DOHH2 (cell line): ENCODE results near the gene DNAH11.

Experiments
- H3F3A ChIP-seq: fragments of 200-600 bp; sonication (generic), shearing (Covaris generic); 2 replicates; pipeline ENCODE4 v1.6.0; 2016; ENCODE audit warnings: antibody characterized with exemption, mild to moderate bottlenecking; ENCODE audit not compliant: control insufficient read depth, insufficient read depth
- H3K27ac ChIP-seq: fragments of 200-600 bp; sonication (generic); 2 replicates; pipeline ENCODE4 v1.5.1; 2014; ENCODE audit warnings: low read depth, mild to moderate bottlenecking, low read length, moderate library complexity
- H3K27me3 ChIP-seq: fragments of 200-600 bp; sonication (generic); 2 replicates; pipeline ENCODE4 v1.6.1; 2014; ENCODE audit warnings: mild to moderate bottlenecking, low read length, mixed read lengths; ENCODE audit not compliant: control insufficient read depth
- H3K36me3 ChIP-seq: fragments of 200-600 bp; sonication (generic); 2 replicates; pipeline ENCODE4 v1.6.1; 2014; ENCODE audit warnings: mild to moderate bottlenecking, low read length, moderate library complexity, mixed read lengths; ENCODE audit not compliant: control insufficient read depth
- H3K4me1 ChIP-seq: fragments of 200-600 bp; sonication (generic); 2 replicates; pipeline ENCODE4 v1.6.1; 2014; ENCODE audit warnings: mild to moderate bottlenecking, low read length, mixed read lengths; ENCODE audit not compliant: control insufficient read depth
- H3K4me2 ChIP-seq: fragments of 200-600 bp; sonication (generic); 2 replicates; pipeline ENCODE4 v1.6.0; 2014; ENCODE audit warnings: mild to moderate bottlenecking, low read length, moderate library complexity
- H3K4me3 ChIP-seq: fragments of 200-600 bp; sonication (generic); 2 replicates; pipeline ENCODE4 v1.5.1; 2014; ENCODE audit warnings: mild to moderate bottlenecking, low read length, mixed read lengths
- H3K79me2 ChIP-seq: fragments of 200-600 bp; sonication (generic); 2 replicates; pipeline ENCODE4 v1.6.1; 2014; ENCODE audit warnings: mild to moderate bottlenecking, low read length, mixed read lengths; ENCODE audit not compliant: control insufficient read depth
- H3K9me2 ChIP-seq: fragments of 200-600 bp; sonication (generic); replicated peaks from 2 replicates; pipeline ENCODE4 v1.6.1; 2014; ENCODE audit warnings: mild to moderate bottlenecking, low read length, mixed read lengths; ENCODE audit not compliant: control insufficient read depth
- H3K9me3 ChIP-seq: fragments of 200-600 bp; sonication (generic); 2 replicates; pipeline ENCODE4 v1.6.1; 2014; ENCODE audit warnings: antibody characterized with exemption, low read length, mixed read lengths; ENCODE audit not compliant: control insufficient read depth, insufficient read depth
- H4K20me1 ChIP-seq: fragments of 200-600 bp; sonication (generic); 2 replicates; pipeline ENCODE4 v1.6.0; 2014; ENCODE audit warnings: low read depth, mild to moderate bottlenecking, antibody characterized with exemption, low read length, moderate library complexity; ENCODE audit not compliant: control insufficient read depth, insufficient read depth
- EZH2phosphoT487 ChIP-seq: fragments of 200-600 bp; sonication (generic); IDR thresholded peaks from 2 replicates; pipeline ENCODE4 v1.6.1; 2017; ENCODE audit warnings: borderline replicate concordance, mild to moderate bottlenecking, antibody characterized with exemption, low read length, moderate library complexity, mixed read lengths
- TF ChIP-seq, protein P1 (sequence below): fragments of 200-600 bp; sonication (generic); IDR thresholded peaks from one replicate; pipeline ENCODE4 v1.5.1; 2014; ENCODE audit warnings: antibody characterized with exemption, mild to moderate bottlenecking, low read depth, low read length; ENCODE audit not compliant: poor library complexity, severe bottlenecking

Gene DNAH11

DNA sequence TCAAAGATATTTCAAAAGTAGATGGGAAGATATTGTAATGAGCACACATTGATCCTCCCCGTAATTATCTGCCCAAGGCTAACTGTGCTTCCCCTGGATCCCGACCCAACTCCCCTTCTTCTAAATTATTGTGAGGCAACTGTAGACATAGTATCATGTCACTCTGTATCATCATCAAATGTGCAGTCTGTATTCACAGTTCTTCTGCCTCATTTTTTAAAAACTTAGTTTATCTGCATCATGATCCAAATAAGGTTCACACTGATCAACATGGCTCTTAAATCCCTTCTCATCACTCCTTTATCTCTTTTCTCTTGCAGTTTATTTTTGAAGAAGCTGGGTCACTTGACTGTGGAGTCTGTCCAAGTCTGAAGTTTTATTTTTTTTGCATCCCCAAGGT, 375.4 kb downstream of the DNAH11 start:
- H4K20me1 ChIP-seq, result peaks cover 3% of the 10 kb centered on the region; the same call in 1 of the 2 replicates
- peaks cover 32% of the 10 kb centered on the region for H3K36me3 ChIP-seq
- H3K27me3 ChIP-seq, result no peaks in the 10 kb centered on the region
- no peaks in the 10 kb centered on the region for H3K9me2 ChIP-seq
- peaks cover 22% of the 10 kb centered on the region for H3K4me1 ChIP-seq
- H3F3A ChIP-seq, result no peaks in the 10 kb centered on the region
- no peak for TF ChIP-seq EZH2phosphoT487
- TF ChIP-seq, protein P1, sequence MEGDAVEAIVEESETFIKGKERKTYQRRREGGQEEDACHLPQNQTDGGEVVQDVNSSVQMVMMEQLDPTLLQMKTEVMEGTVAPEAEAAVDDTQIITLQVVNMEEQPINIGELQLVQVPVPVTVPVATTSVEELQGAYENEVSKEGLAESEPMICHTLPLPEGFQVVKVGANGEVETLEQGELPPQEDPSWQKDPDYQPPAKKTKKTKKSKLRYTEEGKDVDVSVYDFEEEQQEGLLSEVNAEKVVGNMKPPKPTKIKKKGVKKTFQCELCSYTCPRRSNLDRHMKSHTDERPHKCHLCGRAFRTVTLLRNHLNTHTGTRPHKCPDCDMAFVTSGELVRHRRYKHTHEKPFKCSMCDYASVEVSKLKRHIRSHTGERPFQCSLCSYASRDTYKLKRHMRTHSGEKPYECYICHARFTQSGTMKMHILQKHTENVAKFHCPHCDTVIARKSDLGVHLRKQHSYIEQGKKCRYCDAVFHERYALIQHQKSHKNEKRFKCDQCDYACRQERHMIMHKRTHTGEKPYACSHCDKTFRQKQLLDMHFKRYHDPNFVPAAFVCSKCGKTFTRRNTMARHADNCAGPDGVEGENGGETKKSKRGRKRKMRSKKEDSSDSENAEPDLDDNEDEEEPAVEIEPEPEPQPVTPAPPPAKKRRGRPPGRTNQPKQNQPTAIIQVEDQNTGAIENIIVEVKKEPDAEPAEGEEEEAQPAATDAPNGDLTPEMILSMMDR, result no peak
- H3K9me3 ChIP-seq, result no peaks in the 10 kb centered on the region
- H3K4me3 ChIP-seq, result no peak overlapping the region
- H3K79me2 ChIP-seq, result peaks cover 49% of the 10 kb centered on the region
- H3K27ac ChIP-seq, result no peak overlapping the region
- no peak overlapping the region for H3K4me2 ChIP-seq

GRCh38 chr7:21920936-21921335, 378.1 kb downstream of the DNAH11 start:
- H3K9me2 ChIP-seq, result no peaks in the 10 kb centered on the region

GRCh38 chr7:21922605-21923004, 379.8 kb downstream of the DNAH11 start:
- peaks cover 92% of the 10 kb centered on the region for H3K79me2 ChIP-seq
- peaks cover 9% of the 10 kb centered on the region; the same call in 1 of the 2 replicates for H4K20me1 ChIP-seq
- H3K4me1 ChIP-seq, result peaks cover 5% of the 10 kb centered on the region; the same call in 1 of the 2 replicates

More at GRCh38 chr7:21920936-21921335, 378.1 kb downstream of the DNAH11 start:
- peaks cover 75% of the 10 kb centered on the region for H3K79me2 ChIP-seq
- H3F3A ChIP-seq, result no peaks in the 10 kb centered on the region
- H3K4me3 ChIP-seq, result no peak overlapping the region
- H3K4me1 ChIP-seq, result peaks cover 5% of the 10 kb centered on the region; the same call in 1 of the 2 replicates
- H3K27me3 ChIP-seq, result no peaks in the 10 kb centered on the region
- H3K36me3 ChIP-seq, result peaks cover 7% of the 10 kb centered on the region
- TF ChIP-seq, protein P1, result no peak
- TF ChIP-seq EZH2phosphoT487, result no peak
- H3K9me3 ChIP-seq, result no peaks in the 10 kb centered on the region
- H4K20me1 ChIP-seq, result peaks cover 3% of the 10 kb centered on the region; the same call in 1 of the 2 replicates
- no peak overlapping the region for H3K27ac ChIP-seq
- no peak overlapping the region for H3K4me2 ChIP-seq

More at GRCh38 chr7:21922605-21923004, 379.8 kb downstream of the DNAH11 start:
- Histone ChIP-seq H3K9me2 (no peaks in the 10 kb centered on the region), H3K4me3 (no peak overlapping the region), H3K36me3 (peaks cover 3% of the 10 kb centered on the region; the same call in 1 of the 2 replicates), H3K9me3 (no peaks in the 10 kb centered on the region), H3K4me2 (no peak overlapping the region), H3F3A (no peaks in the 10 kb centered on the region), H3K27me3 (no peaks in the 10 kb centered on the region), H3K27ac (no peak overlapping the region)
- TF ChIP-seq, protein P1, result no peak
- TF ChIP-seq EZH2phosphoT487, result no peak
